ENCODE measurements around the gene NKAIN2.

NKAIN2 gene

DNA sequence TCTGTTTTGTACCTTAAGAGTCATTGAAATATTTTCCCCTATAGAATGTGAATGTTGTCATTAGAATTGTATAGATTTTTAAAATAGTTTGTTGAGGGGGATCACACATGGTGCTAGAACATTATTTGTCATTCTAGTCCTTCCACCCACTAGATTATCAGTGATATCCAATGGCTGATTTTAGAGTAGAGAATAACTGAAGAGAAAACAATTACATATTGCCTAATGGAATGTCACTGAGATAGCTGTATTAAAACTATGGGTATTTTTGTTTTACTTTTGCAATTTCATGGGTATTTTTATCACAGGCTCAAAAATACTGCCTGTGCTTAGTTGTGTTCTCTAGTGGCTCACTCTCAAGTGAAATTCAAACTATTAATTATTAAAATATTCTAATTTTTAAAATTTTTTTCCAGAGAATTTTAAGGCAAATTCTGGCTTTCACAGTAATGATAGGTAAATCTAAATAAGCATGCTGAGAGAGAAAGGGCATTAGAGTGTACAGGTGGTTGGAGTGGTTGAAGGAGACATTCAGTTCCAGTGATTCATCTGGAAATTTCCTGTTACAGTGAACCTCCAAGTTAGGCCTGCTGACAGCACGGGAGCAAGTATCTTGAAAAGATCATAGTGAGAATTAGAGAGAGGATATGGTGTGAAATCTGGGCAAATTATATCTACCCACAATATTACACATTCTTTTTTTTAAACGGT, 399.6 kb downstream of the NKAIN2 start:
- H3K4me3 ChIP-seq (ENCODE audit: low read depth, low read length) = no peak overlapping the region
- CTCF ChIA-PET = interaction anchor here (0.6 to 1.2 kb wide), 3 partner anchors 53 to 401 kb away, joined by 3 to 6 read pairs (median 4); no protein-coding TSS in a partner anchor
- POLR2A ChIA-PET = no interaction called here
- H3K36me3 ChIP-seq (ENCODE audit: control insufficient read depth in 2 of 2, insufficient read depth in 1 of 2, low read length in 2 of 2) = no peaks in the 10 kb centered on the region
- TF ChIP-seq ZNF155 (tag by site-specific recombination; IDR thresholded peaks at IDR 0.05) = no peak
- no peak for TF ChIP-seq ZNF221 (tag by site-specific recombination; IDR thresholded peaks at IDR 0.05; ENCODE audit: borderline replicate concordance)
- no peak for TF ChIP-seq ZNF48 (tag by site-specific recombination; IDR thresholded peaks at IDR 0.05)
- TF ChIP-seq ZNF2 (tag by site-specific recombination; IDR thresholded peaks at IDR 0.05) = no peak
- no peak for TF ChIP-seq TRIM28 (IDR thresholded peaks at IDR 0.05; ENCODE audit: borderline replicate concordance, low read length)
- TF ChIP-seq MZF1 (tag by site-specific recombination; IDR thresholded peaks at IDR 0.05; ENCODE audit: borderline replicate concordance) = no peak
- no peak for TF ChIP-seq OVOL3 (tag by site-specific recombination; IDR thresholded peaks at IDR 0.05)
- no peak for TF ChIP-seq RBAK (tag by site-specific recombination; IDR thresholded peaks at IDR 0.05)
- TF ChIP-seq TCF7L2 (IDR thresholded peaks at IDR 0.05; ENCODE audit: borderline replicate concordance, low read depth, low read length) = no peak
- TF ChIP-seq KLF9 (tag by site-specific recombination; IDR thresholded peaks at IDR 0.05; ENCODE audit: low read depth) = no peak
- no peak for TF ChIP-seq SCRT2 (tag by site-specific recombination; IDR thresholded peaks at IDR 0.05)
- TF ChIP-seq ZNF391 (tag by site-specific recombination; IDR thresholded peaks at IDR 0.05; ENCODE audit: borderline replicate concordance, low read depth) = no peak
- no peak for TF ChIP-seq PRDM10 (tag by site-specific recombination; IDR thresholded peaks at IDR 0.05)
- no peak for TF ChIP-seq ZNF768 (tag by site-specific recombination; IDR thresholded peaks at IDR 0.05)
- TF ChIP-seq IKZF3 (tag by site-specific recombination; IDR thresholded peaks at IDR 0.05) = no peak
- no peaks in the 10 kb centered on the region for H3K9me3 ChIP-seq (ENCODE audit: control insufficient read depth, insufficient read depth, low read depth, low read length)
- H3K4me1 ChIP-seq (ENCODE audit: control insufficient read depth, insufficient read depth, low read length) = no peaks in the 10 kb centered on the region
- no peak overlapping the region for H3K27ac ChIP-seq (ENCODE audit: extremely low read depth, low read depth, low read length)

GRCh38 chr6:124203812-124204167, 400.1 kb downstream of the NKAIN2 start:
- no peak overlapping the region for H3K27ac ChIP-seq (ENCODE audit: extremely low read depth, low read depth, low read length)
- H3K9me3 ChIP-seq (ENCODE audit: control insufficient read depth, insufficient read depth, low read depth, low read length) = no peaks in the 10 kb centered on the region
- H3K36me3 ChIP-seq (ENCODE audit: control insufficient read depth in 2 of 2, insufficient read depth in 1 of 2, low read length in 2 of 2) = no peaks in the 10 kb centered on the region
- H3K4me3 ChIP-seq (ENCODE audit: low read depth, low read length) = no peak overlapping the region
- no peaks in the 10 kb centered on the region for H3K4me1 ChIP-seq (ENCODE audit: control insufficient read depth, insufficient read depth, low read length)
- no peak for TF ChIP-seq ZNF585B (tag by site-specific recombination; IDR thresholded peaks at IDR 0.05)
- TF ChIP-seq SCRT2 (tag by site-specific recombination; IDR thresholded peaks at IDR 0.05) = peak; percentile 46; the same call in 1 of the 2 replicates
- POLR2A ChIA-PET = no interaction called here
- CTCF ChIA-PET = interaction anchor here (1.2 kb wide), 1 partner anchor 401 kb away, joined by 6 read pairs; no protein-coding TSS in a partner anchor

- CTCF ChIA-PET = interaction anchor here (0.6 kb wide), 1 partner anchor 587 kb away, joined by 3 read pairs; no protein-coding TSS in a partner anchor
- Histone ChIP-seq H3K4me1 (ENCODE audit: control insufficient read depth, insufficient read depth, low read length) (no peaks in the 10 kb centered on the region), H3K36me3 (ENCODE audit: control insufficient read depth in 2 of 2, insufficient read depth in 1 of 2, low read length in 2 of 2) (no peaks in the 10 kb centered on the region), H3K9me3 (ENCODE audit: control insufficient read depth, insufficient read depth, low read depth, low read length) (no peaks in the 10 kb centered on the region), H3K27ac (ENCODE audit: extremely low read depth, low read depth, low read length) (no peak overlapping the region), H3K4me3 (ENCODE audit: low read depth, low read length) (no peak overlapping the region)
- POLR2A ChIA-PET = no interaction called here
- TF ChIP-seq ZNF169 (tag by site-specific recombination; IDR thresholded peaks at IDR 0.05) (no peak), EGR2 (tag by site-specific recombination; IDR thresholded peaks at IDR 0.05; ENCODE audit: low read depth) (no peak), REPIN1 (tag by site-specific recombination; IDR thresholded peaks at IDR 0.05; ENCODE audit: low read depth) (no peak), GFI1B (tag by site-specific recombination; IDR thresholded peaks at IDR 0.05) (no peak), ZBTB21 (tag by site-specific recombination; IDR thresholded peaks at IDR 0.05) (no peak), ZIC2 (tag by site-specific recombination; IDR thresholded peaks at IDR 0.05) (no peak), ZNF514 (tag by site-specific recombination; IDR thresholded peaks at IDR 0.05) (no peak), ZNF354C (tag by site-specific recombination; IDR thresholded peaks at IDR 0.05; ENCODE audit: borderline replicate concordance, low read depth) (no peak), PBX3 (CRISPR knock-in tag; IDR thresholded peaks at IDR 0.05) (no peak), ZNF423 (tag by site-specific recombination; IDR thresholded peaks at IDR 0.05) (no peak), ZSCAN4 (tag by site-specific recombination; IDR thresholded peaks at IDR 0.05) (no peak), ZNF544 (tag by site-specific recombination; IDR thresholded peaks at IDR 0.05) (no peak)
Observed at GRCh38 chr6:124205921-124206320, 402.3 kb downstream of the NKAIN2 start.
